SK-N-MC (cell line): Measurements from ENCODE around the gene AMOTL2.

Source experiments
- EZH2 ChIP-seq: fragments of 200-600 bp; sonication (generic); IDR thresholded peaks from one replicate; pipeline ENCODE4 v1.6.1; 2017; ENCODE audit warnings: antibody characterized with exemption
- FOXP2 ChIP-seq: optimal IDR thresholded peaks from 2 replicates; pipeline ENCODE3; 2011; ENCODE audit warnings: mild to moderate bottlenecking, moderate library complexity; ENCODE audit not compliant: insufficient read depth; ENCODE audit errors: extremely low read length, control extremely low read depth
- POLR2AphosphoS5 ChIP-seq: IDR thresholded peaks from 2 replicates; pipeline ENCODE4 v1.6.1; 2012; ENCODE audit warnings: mild to moderate bottlenecking, low read depth, low read length, borderline replicate concordance

DNA sequence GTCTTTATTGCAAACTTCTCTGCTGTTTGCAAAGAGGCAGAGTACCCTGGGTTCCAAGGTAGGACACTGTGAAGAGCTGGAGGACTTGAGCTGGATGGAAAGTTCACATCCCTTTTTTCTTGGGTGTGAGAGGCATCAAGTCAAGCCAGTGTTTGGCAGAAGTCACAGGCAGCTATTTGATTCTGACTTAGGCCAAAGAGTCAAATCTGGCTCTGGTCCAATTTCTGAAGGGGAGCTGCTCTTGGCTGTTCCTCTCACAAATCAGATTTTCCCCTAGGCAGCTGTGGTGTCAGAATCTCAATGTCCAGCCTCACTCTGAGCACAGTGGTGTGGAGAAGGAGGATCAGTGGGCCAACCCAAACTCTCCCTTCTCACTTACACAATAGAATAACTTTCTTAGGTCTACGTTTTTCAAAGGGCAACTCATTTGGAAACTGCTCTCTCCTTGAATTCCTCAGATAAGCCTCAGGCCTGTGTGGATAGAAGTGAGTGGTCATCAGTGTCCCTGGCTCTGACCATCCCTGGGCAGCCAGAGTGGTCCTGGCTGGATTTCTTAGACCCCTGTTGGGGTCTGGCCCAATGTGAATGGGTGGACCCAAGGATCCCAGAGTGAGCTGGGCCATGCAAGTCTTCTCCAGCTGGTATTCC is 18.2 kb upstream of the AMOTL2 start:
- TF ChIP-seq POLR2AphosphoS5 = no peak
- no peak for TF ChIP-seq EZH2
- TF ChIP-seq FOXP2 = no peak
